HG03571 (cell line): ENCODE measurements around the gene DNAJC6.
"Not testable (repeated sequence)": the region's sequence is repeated elsewhere in the genome, so short reads cannot be mapped to it uniquely, and the experiment has no call there.

Source experiments
- ATAC-seq: cut with Tn5 transposase; IDR thresholded peaks from one replicate; pipeline ENCODE4 v1.9.1; 2021; ENCODE audit not compliant: unreplicated experiment

DNAJC6 gene

DNA sequence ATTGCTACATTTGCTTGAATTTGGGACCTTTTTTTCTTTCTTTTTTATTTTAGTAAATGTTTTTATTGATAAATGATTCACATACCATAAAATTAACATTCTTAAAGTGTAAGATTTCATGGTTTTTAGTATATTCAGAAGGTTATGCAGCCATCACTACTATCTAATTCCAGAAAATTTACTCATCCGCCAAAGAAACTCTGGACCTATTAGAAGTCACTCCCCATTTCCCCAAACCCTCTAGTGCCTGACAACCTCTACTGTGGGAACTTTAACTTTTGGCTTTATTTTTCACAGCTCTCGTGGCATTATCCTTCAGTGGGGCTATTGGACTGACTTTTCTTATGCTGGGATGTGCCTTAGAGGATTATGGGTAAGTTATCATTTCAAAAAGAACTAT, 115.7 kb downstream of the DNAJC6 start:
- ATAC-seq = no peak

DNA sequence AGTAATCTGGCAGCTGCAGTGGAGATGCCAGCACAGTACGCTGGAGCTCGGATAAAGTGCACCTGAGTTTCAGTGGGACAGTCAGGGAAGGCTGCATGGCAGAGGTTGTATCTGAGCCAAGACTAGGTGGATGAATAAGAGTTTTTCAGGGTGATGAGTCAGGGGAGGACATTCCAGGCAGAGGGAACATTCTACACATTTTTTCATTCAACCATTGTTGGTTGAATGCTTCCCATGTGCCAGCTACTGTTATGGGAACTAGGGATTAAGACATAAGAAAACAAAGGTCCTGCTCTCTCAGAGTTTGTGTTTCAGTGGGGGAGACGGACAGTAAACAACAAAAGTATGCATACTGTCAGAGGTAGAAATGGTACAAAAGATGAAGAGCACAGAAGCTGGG, 116.4 kb downstream of the DNAJC6 start:
- ATAC-seq = no peak

GRCh38 chr1:65429078-65429477, 119.7 kb downstream of the DNAJC6 start:
- ATAC-seq = no peak

GRCh38 chr1:65429806-65430205, 120.5 kb downstream of the DNAJC6 start:
- ATAC-seq = no peak

DNA sequence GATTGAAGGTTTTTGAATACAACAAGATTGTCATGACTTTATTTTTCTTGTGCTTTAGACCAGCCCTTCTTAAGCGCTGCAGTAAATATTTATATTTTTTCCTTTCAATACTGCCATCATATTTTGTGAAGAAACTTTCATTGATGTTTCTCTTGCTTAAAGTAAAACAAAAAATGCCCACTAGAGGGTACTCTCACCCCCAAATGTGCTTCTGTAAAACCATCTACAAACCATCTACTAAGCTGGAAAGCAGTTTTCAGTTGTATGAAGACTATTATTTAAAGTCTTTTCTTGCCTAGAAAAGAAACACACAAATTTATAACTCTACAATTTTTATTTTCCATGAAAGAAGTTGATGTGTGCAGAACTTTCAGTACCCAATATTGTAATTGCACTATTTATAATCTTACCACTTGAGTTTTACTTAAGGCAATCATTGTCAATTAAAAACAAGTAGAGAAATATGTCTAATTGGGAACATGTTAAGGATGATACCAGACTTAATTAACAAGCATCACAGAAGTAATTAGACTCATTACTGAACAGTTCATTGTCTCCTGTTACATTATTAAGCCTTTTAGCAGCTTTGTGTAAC, 121.9 kb downstream of the DNAJC6 start:
- ATAC-seq = no peak

- no peak for ATAC-seq
These were observed 123.6 kb downstream of the DNAJC6 start for GRCh38 chr1:65432918-65433317.

DNA sequence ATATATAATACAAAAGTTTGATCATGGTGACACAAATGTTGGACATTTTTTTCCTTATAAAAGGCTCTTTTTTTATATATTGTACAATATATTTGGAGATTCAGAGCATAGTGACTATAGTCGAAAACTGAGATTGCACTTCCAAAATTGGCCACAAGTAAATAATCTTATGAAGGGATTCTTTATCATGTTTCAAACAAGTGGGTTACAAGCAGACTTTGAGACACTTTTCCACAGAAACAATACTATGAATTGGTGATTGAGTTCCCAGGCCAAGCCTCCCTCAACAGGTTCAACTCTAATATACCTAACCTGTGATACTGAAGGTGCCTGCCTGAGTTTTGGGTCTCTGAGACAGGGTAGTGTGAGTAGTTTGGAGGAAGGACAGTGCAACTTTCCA, 124.9 kb downstream of the DNAJC6 start:
- no peak for ATAC-seq

GRCh38 chr1:65434760-65435159, 125.4 kb downstream of the DNAJC6 start:
- ATAC-seq = no peak

DNA sequence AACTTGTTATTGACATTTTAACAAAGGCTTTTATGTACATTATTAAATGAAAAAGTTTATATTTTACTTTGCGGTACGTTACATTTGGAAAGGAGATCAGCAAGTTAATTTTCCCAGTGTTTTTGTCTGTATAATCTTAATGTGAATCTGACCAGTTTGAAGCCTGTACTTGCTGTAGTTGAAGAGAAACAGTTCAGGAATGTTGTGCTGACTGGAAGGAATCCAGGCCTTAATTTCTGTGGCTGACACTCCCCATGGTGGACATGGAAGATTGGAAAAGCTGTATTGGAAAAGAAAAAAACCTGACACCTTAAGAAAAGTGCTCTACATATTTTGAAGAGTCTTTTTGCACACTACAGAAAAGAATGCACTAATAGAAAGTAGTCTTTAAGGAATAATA, 126.6 kb downstream of the DNAJC6 start:
- ATAC-seq = no peak

GRCh38 chr1:65437616-65438015, 128.3 kb downstream of the DNAJC6 start:
- ATAC-seq = no peak

DNA sequence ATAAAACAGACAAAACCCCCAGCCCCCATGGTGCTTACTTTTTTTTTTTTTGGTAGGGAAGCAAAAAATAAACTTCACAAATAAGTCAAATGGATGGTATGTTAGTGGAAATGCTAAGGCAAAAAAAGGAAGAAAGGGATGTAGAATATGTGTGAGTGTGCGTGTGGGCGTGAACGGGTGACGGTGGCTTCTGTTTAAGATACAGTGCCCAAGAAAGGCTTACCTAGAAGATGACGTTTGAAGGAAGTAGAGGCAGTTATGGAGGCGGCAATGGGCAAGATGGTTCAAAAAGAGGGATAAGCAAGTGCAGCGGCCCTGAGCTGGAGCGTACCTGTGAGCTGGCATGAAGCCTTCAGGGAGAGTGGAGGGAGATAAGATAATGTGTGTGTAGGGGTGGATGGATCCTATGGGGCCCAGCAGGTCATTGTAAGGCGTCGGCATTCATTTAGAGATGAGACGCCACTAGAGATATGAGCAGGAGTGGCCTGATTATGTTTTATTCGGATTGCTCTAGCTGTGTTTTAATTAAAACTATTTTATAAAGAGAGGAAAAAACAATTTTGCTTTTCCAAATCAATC, 131.1 kb downstream of the DNAJC6 start:
- no peak for ATAC-seq

DNA sequence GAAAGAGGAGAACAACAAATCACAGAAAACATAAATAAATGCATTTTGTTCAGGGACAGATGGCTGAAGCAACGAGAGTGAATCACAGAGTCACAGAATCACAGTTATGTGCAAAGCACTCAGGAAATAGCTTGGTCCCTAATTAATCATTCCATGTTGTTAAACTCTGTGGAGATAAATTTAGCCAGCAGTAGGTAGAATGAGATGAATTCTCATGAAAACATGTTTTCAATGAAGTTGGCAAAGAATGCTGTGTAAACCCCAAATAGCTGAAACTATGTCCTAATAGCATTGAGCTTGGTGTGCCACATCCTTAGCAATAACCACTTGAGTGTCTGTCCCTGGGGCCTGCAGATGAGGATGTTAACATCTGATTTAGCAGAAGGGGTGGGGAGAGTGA, 131.6 kb downstream of the DNAJC6 start:
- ATAC-seq = no peak

- no peak for ATAC-seq
These were observed 132.1 kb downstream of the DNAJC6 start for GRCh38 chr1:65441464-65441863.

DNA sequence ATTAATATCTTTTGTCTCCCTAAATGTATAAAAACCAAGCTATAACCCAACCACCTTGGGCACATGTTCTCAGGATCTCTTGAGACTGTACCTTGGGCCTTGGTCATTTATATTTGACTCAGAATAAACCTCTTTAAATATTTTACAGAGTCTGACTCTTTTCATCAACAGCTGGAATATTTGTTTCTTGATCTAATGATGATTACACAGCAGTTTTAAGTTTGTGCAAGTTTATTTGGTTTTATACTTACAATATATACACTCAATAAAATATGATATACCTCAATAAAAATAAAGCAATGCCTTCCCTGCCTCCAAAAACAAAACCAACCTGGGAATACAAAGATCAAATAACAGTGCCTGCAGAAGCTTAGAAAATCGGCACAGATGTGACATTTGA, 133.1 kb downstream of the DNAJC6 start:
- ATAC-seq = no peak

DNA sequence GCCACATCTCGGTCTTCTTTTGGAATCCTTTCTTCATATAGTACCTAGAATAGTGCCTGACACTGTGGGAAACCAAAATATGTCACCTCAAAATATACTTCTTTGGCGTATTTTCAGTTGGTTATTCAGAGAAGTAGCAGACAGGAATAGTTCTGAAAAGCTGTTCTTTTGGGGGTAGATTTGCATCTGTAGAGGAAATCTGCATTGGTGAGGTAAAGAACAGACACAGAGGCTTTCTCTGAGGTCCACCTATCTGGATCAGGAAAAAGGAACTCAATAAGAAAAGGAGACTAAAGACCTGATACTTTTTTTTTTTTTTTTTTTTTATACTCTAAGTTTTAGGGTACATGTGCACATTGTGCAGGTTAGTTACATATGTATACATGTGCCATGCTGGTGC, 134.3 kb downstream of the DNAJC6 start:
- no peak for ATAC-seq

- no peak for ATAC-seq
These were observed 134.8 kb downstream of the DNAJC6 start for GRCh38 chr1:65444128-65444640.

- ATAC-seq = no peak
These were observed 136.5 kb downstream of the DNAJC6 start for GRCh38 chr1:65445837-65446236.

GRCh38 chr1:65449214-65449823, 140.0 kb downstream of the DNAJC6 start:
- no peak for ATAC-seq

DNA sequence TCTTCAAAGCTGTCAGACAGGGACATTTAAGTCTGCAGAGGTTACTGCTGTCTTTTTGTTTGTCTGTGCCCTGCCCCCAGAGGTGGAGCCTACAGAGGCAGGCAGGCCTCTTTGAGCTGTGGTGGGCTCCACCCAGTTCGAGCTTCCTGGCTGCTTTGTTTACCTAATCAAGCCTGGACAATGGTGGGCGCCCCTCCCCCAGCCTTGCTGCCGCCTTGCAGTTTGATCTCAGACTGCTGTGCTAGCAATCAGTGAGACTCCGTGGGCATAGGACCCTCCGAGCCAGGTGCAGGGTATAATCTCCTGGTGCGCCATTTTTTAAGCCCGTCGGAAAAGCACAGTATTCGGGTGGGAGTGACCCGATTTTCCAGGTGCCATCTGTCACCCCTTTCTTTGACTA, 146.3 kb downstream of the DNAJC6 start:
- ATAC-seq = not testable (repeated sequence)

- no peak for ATAC-seq
These were observed 147.1 kb downstream of the DNAJC6 start for GRCh38 chr1:65456481-65456880.

GRCh38 chr1:65457868-65458267, 148.5 kb downstream of the DNAJC6 start:
- no peak for ATAC-seq

DNA sequence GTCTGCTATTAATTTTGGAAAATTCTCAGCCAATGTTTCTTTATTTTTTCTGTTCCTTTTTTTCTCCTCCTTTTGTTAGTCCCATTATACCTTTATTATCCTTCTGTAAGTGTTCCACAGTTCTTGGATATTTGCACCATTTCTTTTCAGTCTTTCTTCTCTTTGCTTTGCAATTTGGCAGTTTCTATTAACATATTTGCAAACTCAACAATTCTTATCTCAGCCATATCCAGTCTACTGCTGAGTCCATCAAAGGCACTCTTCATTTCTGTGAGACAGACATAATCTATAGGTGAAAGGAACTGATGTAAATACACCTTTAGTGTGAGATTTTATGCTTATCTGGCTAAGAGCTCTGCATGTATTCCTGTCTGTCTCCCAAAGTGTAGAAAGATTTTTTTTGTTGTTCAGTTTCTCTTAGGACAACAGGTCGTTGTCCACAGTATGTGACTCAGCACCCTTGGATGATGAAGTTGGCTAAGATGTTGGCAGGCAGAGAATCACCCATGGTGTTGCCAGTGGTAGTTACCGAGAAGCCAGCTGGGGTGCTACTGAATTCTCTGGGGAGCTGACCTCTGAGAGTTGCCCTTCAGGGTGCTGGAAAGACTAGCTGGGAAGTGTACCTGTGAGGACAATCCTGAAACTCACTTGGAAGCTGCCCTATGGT, 149.5 kb downstream of the DNAJC6 start:
- ATAC-seq = no peak
